GM21360 (cell line): ENCODE measurements around the gene TP53BP2.
"Not testable (repeated sequence)": the region's sequence is repeated elsewhere in the genome, so short reads cannot be mapped to it uniquely, and the experiment has no call there.

Experiments used
- ATAC-seq: cut with Tn5 transposase; IDR thresholded peaks from one replicate; pipeline ENCODE4 v1.9.1; 2021; ENCODE audit warnings: mild to moderate bottlenecking, moderate library complexity; ENCODE audit not compliant: unreplicated experiment

The TP53BP2 gene

DNA sequence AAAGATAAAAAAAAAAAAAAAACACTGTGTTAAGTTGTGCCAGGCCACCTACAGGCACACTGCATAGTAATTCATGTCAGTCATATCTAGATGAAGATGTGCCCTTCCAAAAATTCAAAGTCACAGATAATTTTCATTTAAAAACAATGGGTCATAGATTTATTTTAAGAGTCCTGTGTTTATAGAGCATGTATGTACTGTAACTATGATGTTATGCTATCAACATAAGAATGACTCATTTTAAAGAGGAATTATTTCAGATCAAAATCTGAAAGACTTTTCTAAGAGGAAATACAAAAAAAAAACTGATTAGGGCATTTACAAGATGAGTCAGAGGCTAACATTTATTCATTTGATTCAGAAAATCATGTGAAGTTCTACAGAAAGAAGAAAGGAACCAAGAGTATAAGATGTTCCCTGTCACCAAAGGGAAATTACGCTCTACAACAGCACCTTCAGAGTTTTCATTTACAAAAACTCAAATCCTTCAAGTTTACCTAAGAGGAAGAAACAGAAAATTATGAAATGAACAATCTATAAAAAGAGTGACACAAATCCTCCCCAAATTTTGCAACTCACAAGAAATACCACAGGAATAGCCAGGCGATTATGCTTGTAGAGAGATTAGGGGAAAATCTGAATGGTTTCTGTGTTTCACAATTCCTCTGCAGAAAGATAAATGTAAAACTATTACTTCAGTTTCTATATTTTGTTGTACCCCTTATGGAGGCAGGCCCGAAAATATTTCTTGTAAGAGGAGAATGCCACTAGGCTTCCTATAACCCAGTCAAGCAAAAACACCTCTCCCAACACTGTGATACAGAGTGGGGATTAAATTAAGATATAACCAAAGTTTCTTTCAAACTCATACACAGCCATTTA, 13.8 kb downstream of the TP53BP2 start:
- peak; percentile 29 for ATAC-seq

DNA sequence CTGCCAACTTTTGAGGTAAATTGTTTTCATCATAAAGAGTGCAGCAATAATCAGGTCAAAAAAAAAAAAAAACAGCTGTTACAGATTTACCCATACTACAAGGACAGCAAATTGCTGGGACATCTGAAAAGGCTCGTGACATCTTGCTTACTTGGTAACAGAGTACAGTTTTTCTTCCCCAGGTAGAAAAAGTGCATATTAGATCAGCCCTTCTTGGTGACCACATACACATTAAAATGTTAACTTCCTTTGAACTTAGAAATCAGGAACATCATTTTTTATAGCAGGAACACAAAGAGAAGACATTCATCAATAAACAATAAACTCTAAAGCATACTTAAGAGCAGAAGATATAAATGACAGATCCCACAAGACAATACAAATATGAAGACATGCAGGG, 16.1 kb downstream of the TP53BP2 start:
- ATAC-seq, result no peak

DNA sequence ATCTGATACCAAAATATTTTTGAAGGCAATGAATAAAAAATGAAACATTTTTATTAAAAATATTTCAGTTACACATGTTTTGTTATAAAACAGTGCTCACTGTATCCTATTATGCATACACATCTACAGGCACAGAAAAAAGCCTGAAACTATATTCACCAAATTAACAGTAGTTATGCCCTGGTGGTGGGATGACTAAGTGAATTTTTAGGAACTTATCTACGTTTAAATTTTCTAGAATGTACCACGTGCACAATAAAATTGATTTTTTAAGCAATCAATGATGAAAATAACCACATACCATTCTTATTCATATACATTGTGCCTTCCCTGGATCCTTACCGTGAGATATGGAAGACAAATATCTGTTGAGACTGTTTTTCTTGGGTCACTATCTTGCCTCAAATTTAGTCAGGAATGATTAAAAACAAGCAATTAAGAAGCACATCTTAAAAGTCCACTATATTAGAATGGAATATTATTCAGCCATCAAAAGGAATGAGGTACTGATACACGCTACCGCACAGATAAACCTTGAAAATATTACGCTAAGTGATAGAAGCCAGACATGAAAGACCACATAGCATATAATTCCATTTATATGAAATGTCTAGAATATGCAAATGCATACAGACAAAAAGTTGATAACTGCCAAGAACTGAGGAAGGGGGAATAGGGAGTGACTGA, 17.4 kb downstream of the TP53BP2 start:
- no peak for ATAC-seq

DNA sequence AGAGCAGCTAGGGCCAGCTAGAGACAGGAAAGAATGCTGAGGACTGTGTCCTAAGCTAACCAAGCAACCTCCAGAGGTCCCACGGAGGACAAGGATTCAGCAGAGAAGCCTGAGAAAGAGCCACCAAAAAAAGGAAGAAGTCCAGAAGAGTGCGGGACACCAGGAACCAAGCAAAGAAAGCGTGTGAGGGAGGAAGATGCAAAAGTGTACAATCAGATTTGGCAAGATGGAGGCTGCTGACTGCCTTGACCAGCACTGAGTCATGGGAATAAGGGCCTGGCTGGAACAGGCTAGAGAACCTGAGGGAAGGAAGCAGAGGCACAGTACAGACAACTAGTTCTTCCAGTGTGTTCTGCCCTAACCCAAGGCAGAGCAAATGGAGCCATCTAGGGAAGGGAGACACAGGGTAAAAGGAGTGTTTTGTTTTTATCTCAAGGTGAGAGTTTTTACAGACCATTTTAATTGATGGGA, 18.5 kb downstream of the TP53BP2 start:
- no peak for ATAC-seq

DNA sequence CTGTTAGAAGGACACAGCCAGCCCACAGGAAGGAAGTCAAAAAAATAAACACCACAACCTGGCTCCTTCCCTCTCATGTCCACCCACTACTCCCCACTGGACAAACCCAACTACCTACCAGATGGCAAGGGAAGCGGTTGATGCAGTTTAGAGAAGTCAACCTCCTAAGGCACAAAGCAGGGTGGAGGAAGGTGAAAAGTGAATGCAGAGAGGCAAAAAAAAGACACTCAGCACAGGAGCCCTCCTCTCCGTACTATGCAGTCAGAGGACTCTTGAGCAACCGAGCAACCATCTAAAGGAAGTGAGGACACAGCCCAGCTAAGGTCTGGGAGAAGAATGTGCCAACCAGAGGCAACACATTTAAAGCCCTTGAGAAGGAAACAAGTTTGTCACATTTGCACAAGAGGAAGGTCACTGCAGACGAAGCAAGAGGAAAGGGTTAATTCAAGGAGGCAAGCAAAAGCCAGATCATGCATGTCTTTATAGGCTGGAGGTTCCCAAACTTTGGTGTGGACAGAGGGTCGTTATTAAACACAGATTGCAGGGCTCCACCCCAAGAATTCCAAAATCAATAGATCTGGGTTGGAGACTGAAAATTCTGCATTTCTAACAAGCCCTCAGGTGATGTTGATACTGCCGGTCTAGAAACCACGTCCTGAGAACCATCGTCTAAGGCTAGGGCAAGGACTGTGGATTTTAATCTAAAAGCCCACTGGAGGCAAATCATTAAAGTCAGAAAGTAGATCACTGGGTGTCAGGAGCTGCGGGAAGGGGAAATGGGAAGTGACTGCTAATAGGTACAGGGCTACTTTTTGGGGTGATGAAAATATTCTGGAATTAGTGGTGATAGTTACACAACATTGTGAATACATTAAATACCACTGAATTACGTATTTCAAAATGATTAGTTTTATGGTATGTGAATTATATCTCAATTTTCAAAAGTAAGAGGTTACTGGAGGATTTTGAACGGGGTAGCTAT, 19.7 kb downstream of the TP53BP2 start:
- no peak for ATAC-seq

DNA sequence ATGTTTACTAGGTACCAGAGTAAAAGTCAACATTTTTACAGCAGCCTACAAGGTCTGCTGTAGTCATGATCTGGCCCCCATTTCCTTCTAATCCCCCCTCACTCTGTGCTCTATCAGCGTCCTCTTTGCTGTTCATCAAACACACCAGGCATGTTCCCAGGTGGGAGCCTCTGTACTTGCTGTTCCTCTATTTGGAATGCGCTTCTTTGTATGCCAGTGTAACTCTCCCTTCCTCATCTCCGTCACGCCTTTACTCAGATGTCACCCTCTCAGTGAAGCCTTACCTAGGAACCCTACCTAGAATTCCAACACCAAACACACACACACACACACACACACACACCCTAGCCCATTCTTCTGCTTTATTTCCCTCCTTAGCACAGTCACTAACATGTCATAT, 21.0 kb downstream of the TP53BP2 start:
- ATAC-seq, result no peak

DNA sequence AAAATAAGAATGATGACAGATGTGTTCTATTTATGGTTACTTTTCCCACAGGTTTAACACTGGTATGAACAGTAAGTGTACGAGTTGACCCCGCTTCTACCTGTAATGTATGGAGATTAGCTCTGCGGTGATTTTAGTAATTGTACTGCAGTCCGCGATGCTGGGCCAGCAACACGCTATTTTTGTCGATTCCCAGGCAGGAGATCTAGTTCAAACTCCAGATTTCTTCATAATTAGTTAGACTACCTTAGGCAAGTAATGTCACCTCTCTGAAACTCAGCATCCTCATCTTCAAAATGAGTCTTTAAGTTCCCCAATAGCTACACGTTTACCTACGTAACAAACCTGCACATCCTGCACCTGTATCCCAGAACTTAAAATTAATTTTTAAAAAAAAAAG, 21.5 kb downstream of the TP53BP2 start:
- no peak for ATAC-seq

DNA sequence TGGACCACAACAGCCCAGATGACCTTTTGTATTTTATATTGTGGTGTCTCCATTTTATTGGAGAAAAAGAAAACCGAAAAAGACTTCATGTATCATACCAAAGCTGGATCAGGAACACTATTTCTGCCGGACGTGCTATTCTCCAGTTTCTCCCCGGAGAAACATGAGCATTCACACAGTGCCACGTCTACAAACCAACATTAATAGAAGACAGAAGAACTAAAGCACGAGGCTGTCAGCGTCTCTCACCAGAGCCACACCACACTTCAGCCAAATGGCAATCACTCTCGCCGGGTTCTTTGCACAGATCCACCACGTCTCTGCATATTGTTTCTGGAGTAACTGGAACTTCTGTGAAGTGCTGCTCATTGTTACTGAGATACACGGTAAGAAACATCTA, 24.8 kb downstream of the TP53BP2 start:
- ATAC-seq, result no peak

DNA sequence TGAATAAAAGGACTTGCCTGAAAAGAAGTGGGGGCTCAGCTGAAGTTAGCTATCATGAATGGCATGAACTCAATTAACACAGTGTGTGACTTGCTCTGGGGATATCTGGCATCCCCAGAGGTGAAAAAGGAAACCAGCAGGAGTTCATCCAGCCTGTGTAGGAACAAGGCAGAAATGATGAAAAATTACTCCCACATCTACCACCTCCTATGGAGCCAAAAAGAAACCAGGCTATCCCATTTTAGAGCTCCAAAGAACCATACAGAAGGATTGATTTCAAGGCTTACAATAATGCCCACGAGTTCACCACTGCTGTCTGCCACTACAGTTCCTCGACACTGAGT, 25.3 kb downstream of the TP53BP2 start:
- no peak for ATAC-seq

DNA sequence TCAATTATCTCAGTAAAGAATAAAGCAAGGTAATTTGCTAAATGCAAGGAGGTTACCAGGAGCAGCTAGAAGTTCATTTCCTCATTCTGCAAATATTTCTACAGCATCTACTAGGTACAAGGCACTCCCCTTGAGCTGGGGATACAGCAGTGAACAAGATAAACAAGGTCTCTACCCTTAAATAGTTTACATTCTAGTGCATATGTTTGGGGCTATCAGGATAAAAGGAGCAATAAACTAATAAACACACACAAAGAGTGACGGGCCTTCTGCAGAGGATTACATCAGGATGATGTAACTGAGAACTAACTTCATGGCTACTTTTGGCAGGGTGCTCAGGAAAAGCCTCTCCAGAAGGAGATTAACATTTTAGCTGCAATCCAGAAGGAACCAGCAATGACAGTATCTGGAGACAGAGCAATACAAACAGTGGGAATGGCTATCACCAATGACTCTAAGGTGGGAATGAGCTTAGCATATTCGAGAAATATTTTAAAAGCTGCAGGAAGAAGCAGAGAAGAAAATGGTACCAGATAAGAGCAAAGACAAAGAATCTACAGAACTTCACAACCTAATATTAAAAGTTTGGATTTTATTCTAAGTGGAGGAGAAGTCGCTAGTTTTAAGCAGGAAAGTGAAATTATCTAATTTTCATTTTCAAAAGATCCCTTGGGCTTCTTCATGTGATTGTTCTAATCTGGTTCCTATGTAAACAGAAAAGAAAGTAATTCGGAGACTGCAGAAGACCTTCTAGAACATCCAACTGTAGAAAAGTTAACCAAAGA, 25.8 kb downstream of the TP53BP2 start:
- no peak for ATAC-seq

DNA sequence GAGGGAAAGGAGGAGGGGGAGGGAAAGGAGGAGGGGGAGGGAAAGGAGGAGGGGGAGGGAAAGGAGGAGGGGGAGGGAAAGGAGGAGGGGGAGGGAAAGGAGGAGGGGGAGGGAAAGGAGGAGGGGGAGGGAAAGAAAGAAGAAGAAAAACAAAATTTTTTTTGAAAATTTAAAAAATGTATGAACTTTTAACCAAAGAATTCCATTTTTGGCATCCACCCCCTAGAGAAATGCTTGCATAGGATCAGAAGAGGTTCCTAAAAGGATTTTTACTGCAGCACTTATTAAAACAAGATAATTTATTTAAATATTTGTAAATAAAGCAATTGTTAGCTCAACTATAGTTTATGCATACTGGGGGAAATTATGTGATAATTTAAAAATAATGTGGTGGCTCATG, 28.5 kb downstream of the TP53BP2 start:
- ATAC-seq, result not testable (repeated sequence)

DNA sequence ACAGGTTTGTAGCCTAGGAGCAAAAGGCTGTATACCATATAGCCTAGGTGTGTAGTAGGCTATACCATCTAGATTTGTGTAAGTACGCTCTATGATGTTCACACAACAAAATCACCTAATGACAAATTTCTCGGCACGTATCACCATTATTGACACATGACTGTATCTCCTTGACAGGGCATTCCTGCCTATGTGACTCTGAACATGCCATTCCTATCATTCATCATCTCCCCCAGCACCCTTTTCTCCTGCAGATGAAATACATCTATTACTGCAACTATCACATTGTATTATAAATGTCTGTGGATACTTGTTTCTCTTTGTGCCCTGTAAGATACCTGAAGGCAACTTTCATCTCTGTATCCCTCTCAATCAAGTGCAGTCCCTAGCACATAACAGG, 29.9 kb downstream of the TP53BP2 start:
- no peak for ATAC-seq

DNA sequence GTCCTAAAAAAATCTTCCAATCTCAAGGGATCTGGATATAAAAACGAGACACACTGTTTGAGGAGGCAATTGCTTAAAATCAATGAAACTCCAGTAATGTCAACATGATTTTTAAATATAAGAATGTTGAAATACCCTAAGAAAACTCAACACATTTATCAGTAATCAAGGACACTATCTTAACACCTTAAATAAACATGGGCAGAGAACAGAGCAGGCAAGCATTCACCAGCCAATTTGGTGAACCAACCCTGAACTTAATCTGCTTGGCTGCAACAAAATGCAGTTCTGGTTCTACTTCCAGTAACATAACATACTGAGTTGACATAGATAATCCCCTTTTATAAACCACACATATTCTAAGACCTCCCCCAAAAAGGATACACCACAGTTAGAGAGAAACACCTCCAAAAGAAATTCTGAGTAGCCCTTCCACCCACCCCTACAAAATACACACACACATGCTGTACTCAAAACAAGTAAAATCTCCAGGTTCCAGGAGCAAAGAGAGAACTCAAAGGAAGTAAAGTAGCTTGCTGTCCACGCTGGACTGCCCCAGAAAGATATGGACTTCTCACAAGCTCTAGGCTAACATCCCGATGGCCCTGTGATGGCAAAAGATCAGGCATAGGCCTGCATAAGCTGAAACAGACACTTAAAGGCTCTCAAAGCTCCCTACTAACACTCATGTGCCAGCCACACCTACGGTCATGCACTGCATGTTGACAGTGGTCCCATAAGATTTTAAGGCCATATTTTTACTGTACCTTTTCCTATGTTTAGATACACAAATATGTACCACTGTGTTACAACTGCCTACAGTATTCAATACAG, 30.5 kb downstream of the TP53BP2 start:
- no peak for ATAC-seq

DNA sequence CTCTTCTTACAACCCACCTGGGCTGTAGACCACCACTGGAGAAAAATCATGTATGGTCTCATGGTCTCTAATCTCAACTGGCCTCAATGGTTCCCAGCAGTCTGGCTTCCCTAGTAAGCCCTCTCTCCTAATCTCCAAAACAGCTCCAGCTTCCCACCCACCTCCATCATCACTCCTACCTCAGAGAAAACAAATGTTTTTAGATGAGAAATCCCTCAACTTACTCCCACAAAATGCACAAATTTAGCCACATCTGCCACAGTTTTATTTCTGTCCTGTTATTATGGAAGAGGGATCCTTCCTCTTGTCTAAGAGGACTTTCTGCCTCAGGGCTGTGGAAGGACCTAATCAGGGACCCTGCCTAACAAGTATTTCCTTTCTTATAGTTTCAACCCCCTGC, 32.1 kb downstream of the TP53BP2 start:
- ATAC-seq, result no peak

DNA sequence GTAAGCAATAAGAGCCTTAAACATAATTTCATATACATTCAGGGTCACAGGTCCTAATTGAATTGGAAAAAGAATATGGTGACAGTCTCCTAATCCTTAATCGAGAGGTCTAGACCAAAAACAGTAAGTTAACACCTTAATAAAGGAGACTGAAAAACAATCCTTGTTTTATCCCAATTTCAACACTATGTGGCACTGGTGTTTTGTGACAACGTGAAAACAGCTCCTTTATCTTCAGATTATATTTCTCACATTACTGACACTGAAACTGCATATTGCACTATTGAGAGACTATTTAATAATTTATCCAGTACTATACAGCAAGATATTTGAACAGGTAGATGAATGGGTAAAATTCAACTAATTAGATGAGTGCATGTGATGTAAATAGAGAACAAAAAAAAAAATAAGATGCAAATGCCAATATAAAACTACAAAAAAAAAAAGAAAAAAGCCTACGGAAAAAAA, 34.1 kb downstream of the TP53BP2 start:
- no peak for ATAC-seq

DNA sequence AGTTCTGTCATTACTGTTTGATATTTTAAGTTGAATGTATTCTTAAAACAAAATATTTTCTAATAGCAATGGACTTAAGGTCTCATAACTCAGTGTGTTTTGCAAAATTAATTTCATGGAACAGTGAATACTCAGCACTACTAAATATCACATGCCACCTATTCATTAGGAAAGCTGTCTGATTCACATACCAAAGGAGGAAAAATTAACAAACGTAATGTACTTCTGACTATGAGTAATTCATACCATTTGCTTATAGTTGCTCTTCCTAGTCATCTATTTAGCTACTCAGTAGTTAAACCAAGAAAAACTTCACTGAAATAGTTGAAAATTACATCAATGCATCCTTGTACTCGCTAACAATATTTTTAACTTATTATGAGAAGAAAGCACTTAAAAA, 35.2 kb downstream of the TP53BP2 start:
- ATAC-seq, result no peak

DNA sequence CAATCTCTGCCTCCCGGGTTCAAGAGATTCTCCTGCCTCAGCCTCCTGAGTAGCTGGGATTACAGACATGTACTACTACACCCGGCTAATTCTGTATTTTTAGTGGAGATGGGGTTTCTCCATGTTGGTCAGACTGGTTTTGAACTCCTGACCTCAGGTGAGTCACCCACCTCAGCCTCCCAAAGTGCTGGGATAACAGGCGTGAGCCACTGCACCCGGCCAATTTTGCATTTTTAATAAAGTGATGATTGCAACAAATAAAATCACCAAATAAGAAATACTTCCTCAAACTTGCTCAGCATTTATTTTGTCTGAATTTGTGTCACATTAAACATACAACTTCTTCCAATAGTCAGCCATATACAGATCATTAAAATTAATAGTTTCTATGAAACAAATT, 35.8 kb downstream of the TP53BP2 start:
- ATAC-seq, result not testable (repeated sequence)

DNA sequence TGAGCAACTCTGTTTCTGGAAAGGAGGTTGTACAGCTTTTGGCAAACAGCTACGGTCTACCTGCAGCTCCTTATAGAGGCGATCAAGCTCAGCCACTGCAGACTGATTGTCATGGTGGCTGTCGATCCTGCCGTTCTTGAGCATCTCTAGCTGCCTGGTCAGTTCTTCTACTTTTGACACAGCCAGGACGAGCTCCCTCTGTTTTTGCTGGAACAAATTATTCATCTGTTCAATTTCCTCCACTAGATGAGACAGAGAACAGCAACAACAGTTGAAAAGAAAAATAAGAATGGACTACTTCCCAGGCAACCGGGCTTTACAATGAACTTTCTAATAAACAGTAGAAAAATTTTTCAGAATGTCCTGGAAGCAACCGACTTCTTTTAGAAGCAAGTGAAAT, 42.5 kb downstream of the TP53BP2 start:
- ATAC-seq, result no peak

DNA sequence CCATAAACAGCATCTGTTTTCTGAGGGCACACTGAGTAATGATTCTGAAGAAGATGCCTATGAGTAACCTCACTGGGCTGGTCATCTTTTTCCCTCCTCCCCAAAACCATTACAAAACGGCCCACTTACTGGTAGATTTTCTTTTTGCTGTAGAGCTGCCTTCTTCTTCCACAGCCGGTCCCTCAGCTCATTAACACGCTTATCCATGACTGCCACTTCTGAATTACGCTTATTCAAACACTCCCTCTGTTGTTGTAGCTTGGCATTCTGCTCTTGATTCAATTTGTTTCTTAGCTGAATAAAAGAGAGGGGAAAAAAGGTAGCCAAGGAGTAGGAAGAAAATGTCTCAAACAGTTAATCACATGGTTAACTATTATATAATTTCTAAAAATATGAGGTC, 43.1 kb downstream of the TP53BP2 start:
- ATAC-seq, result no peak
